Smooth muscle cell (in vitro differentiated cells): Measurements from ENCODE around the gene LGI4. TPM values are rescaled to one million over a fixed set of nuclear protein-coding genes. Genes with fewer than 3 reads are reported as not detected.

Experiments used
- DNase-seq: peaks from one replicate; lab custom pipeline; 2025; ENCODE audit not compliant: unreplicated experiment; lab: John Stamatoyannopoulos, UW
- H2AFZ ChIP-seq: fragments of 200-600 bp; sonication (generic); 2 replicates; pipeline ENCODE4 v1.6.0; 2016; ENCODE audit warnings: antibody characterized with exemption, low read depth, mild to moderate bottlenecking
- H3F3A ChIP-seq: fragments of 200-600 bp; sonication (generic); 2 replicates; pipeline ENCODE4 v1.6.0; 2017; ENCODE audit warnings: antibody characterized with exemption, low read depth
- H3K27ac ChIP-seq: fragments of 200-600 bp; sonication (generic); 2 replicates; pipeline ENCODE4 v1.5.1; 2016; ENCODE audit warnings: low read depth, mild to moderate bottlenecking
- H3K27me3 ChIP-seq: fragments of 200-600 bp; sonication (generic); 2 replicates; pipeline ENCODE4 v1.6.1; 2016; ENCODE audit warnings: low read depth, mild to moderate bottlenecking
- H3K36me3 ChIP-seq: fragments of 200-600 bp; sonication (generic); 2 replicates; pipeline ENCODE4 v1.5.1; 2016; ENCODE audit warnings: low read depth
- H3K4me1 ChIP-seq: fragments of 200-600 bp; sonication (generic); 2 replicates; pipeline ENCODE4 v1.5.1; 2016; ENCODE audit warnings: low read depth
- H3K4me2 ChIP-seq: fragments of 200-600 bp; sonication (generic); 2 replicates; pipeline ENCODE4 v1.6.0; 2016; ENCODE audit warnings: mild to moderate bottlenecking
- H3K4me3 ChIP-seq: fragments of 200-600 bp; sonication (generic); 2 replicates; pipeline ENCODE4 v1.5.1; 2016; ENCODE audit warnings: mild to moderate bottlenecking
- H3K79me2 ChIP-seq: fragments of 200-600 bp; sonication (generic); 2 replicates; pipeline ENCODE4 v1.6.0; 2016; ENCODE audit warnings: low read depth, mild to moderate bottlenecking
- H3K9ac ChIP-seq: fragments of 200-600 bp; sonication (generic); 2 replicates; pipeline ENCODE4 v1.6.0; 2016; ENCODE audit warnings: low read depth
- H3K9me3 ChIP-seq: fragments of 200-600 bp; sonication (generic); replicated peaks from 2 replicates; pipeline ENCODE4 v1.5.1; 2016; ENCODE audit warnings: low read depth
- H4K20me1 ChIP-seq: fragments of 200-600 bp; sonication (generic); 2 replicates; pipeline ENCODE4 v1.6.0; 2016; ENCODE audit warnings: low read depth
- WGBS: methylation state at CpG from one replicate; pipeline ENCODE4 v1.1.7; 2016; ENCODE audit warnings: low lambda C conversion rate; 5-methylcytosine and 5-hydroxymethylcytosine counted together
- polyA plus RNA-seq: library from polyadenylated mRNA; unstranded; fragments of >200 nt; fragmentation: Nextera tagmentation; extraction: Ambion mirVana; gene quantifications from 2 replicates; pipeline ENCODE4 v1.2.1, GENCODE V29; 2016
- total RNA-seq: library from RNA; depleted of rRNA; stranded (reverse); fragments of >200 nt; gene quantifications from 2 replicates; pipeline ENCODE4 v1.2.3, GENCODE V29; 2014
- TF ChIP-seq, protein P1 (sequence below): fragments of 200-600 bp; sonication (generic); IDR thresholded peaks from 2 replicates; pipeline ENCODE4 v1.5.1; 2017; ENCODE audit warnings: borderline replicate concordance, mild to moderate bottlenecking, antibody characterized with exemption; ENCODE audit not compliant: insufficient read depth, poor library complexity, severe bottlenecking

Gene LGI4
- total and polyA plus RNA-seq, 2 experiments from 2014 or later: 0.17 to 0.22 TPM

DNA sequence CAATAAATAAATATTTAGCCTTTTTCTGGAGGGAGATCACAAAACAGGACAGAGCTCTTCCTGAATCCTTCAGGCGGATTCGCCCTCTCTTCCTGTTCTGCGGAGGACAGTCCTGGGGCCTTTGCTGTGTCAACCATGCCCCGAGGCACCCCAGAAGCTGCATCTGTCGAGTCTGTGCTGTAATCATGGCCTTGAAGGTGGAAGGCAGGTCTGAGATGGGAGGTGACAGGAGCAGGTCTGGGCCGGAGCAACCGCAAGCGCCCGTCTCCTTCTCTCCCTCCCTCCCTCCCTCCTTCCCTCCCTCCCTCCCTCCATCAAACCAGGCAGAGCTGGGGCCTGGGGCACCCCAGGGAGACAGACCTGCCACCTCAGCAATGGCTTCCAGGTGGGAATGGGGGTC, 23.9 kb downstream of the LGI4 start:
- H3K4me2 ChIP-seq: no peak overlapping the region
- WGBS: 65% methylated on average over 9 of the region's 9 CpGs
- no peaks in the 10 kb centered on the region for H3F3A ChIP-seq
- no peak overlapping the region for H3K9ac ChIP-seq
- no peaks in the 10 kb centered on the region for H3K9me3 ChIP-seq
- H3K4me1 ChIP-seq: peaks cover 7% of the 10 kb centered on the region
- no peak overlapping the region for H3K4me3 ChIP-seq
- no peaks in the 10 kb centered on the region for H3K27me3 ChIP-seq
- no peak overlapping the region for H3K27ac ChIP-seq
- TF ChIP-seq, protein P1, sequence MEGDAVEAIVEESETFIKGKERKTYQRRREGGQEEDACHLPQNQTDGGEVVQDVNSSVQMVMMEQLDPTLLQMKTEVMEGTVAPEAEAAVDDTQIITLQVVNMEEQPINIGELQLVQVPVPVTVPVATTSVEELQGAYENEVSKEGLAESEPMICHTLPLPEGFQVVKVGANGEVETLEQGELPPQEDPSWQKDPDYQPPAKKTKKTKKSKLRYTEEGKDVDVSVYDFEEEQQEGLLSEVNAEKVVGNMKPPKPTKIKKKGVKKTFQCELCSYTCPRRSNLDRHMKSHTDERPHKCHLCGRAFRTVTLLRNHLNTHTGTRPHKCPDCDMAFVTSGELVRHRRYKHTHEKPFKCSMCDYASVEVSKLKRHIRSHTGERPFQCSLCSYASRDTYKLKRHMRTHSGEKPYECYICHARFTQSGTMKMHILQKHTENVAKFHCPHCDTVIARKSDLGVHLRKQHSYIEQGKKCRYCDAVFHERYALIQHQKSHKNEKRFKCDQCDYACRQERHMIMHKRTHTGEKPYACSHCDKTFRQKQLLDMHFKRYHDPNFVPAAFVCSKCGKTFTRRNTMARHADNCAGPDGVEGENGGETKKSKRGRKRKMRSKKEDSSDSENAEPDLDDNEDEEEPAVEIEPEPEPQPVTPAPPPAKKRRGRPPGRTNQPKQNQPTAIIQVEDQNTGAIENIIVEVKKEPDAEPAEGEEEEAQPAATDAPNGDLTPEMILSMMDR: no peak
- H3K79me2 ChIP-seq: no peaks in the 10 kb centered on the region
- H3K36me3 ChIP-seq: no peaks in the 10 kb centered on the region
- no peaks in the 10 kb centered on the region for H4K20me1 ChIP-seq
- H2AFZ ChIP-seq: no peak overlapping the region
- DNase-seq: no peak

DNA sequence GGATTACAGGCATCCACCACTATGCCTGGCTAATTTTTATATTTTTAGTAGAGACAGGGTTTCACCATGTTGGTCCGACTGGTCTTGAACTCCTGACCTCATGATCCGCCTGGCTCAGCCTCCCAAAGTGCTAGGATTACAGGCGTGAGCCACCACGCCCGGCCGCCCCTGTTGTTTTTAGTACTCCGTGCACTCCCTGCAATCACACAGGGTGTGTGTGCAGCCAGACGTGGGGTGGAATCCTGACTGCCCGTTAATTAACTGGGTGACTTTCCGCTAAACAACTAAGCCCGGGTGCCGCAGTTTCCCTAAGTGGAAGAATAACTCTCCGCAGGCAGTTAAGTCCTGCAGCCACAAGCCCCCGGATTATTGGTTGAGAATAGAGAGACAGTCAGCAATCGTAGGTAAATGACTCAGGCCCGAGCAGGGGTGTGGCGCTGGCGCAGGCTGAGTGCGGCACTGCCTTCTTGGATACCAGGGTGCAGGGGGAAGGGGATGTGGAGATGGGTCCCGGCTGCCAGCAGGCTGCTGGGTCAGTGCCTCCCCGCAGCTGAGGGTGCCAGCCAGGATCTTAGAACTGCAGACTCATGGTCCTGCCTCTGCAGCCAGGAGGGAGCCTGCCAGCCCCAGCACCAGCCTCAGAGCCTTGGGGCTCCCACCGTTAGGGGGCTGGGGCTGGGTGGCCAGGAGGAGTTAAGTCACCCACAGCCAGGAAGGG, 25.3 kb downstream of the LGI4 start:
- Histone ChIP-seq H3K4me2 (no peak overlapping the region), H3K9ac (no peak overlapping the region), H3K4me3 (no peak overlapping the region), H3K9me3 (no peaks in the 10 kb centered on the region), H4K20me1 (no peaks in the 10 kb centered on the region), H3K27me3 (no peaks in the 10 kb centered on the region), H3K27ac (no peak overlapping the region), H3K79me2 (no peaks in the 10 kb centered on the region), H3F3A (no peaks in the 10 kb centered on the region), H3K36me3 (no peaks in the 10 kb centered on the region), H2AFZ (no peak overlapping the region), H3K4me1 (no peaks in the 10 kb centered on the region)
- DNase-seq: no peak
- 77% methylated on average over 22 of the region's 22 CpGs for WGBS
- TF ChIP-seq, protein P1: no peak

DNA sequence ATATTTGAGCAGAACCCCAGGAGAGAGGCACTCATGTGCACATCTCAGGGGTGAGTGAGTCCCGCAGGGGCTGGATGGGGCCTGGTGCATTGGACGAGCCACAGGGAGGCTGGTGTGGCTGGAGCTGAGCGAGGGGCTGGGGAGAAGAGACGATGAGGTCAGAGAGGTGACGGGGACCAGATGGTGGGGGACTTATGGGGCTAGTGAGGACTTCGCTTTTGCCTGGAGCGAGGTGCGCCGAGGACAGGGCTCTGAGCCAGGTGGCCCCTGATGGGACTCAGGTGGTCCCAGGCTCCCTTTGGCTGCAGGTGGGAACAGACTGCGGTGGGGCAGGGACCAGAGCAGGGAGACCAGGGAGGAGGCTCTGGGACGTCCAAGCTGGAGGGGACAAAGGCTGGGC, 26.1 kb downstream of the LGI4 start:
- TF ChIP-seq, protein P1: no peak
- H3K4me1 ChIP-seq: no peaks in the 10 kb centered on the region
- no peaks in the 10 kb centered on the region for H3K9me3 ChIP-seq
- no peaks in the 10 kb centered on the region for H3F3A ChIP-seq
- H3K4me2 ChIP-seq: no peak overlapping the region
- no peaks in the 10 kb centered on the region for H3K36me3 ChIP-seq
- H3K27me3 ChIP-seq: no peaks in the 10 kb centered on the region
- H3K4me3 ChIP-seq: no peak overlapping the region
- H3K27ac ChIP-seq: no peak overlapping the region
- no peaks in the 10 kb centered on the region for H4K20me1 ChIP-seq
- H3K79me2 ChIP-seq: no peaks in the 10 kb centered on the region
- whole genome bisulfite sequencing: 89% methylated on average over 11 of the region's 11 CpGs
- no peak for DNase-seq
- no peak overlapping the region for H3K9ac ChIP-seq
- no peak overlapping the region for H2AFZ ChIP-seq

DNA sequence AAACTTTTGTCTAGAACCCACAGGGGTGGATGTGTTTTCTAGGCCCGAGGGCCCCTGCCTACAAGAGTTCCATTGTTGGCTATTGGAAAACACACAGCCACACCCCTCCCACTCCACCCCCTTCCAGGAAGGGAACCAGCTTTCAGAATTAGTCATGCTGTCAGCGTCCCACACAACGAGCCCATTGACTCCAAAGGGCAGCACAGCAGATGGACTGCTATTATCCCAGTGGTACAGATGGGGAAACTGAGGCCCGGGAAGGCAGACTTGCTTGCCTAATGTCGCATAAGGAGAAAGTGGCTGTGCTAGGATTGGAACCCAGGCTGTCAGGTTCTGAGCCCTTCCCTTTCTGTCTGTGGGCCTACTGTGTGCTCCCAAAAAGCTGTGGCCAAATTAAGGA, 27.3 kb downstream of the LGI4 start:
- no peak overlapping the region for H2AFZ ChIP-seq
- no peaks in the 10 kb centered on the region for H3K79me2 ChIP-seq
- H3F3A ChIP-seq: no peaks in the 10 kb centered on the region
- no peaks in the 10 kb centered on the region for H3K9me3 ChIP-seq
- DNase-seq: no peak
- H3K4me2 ChIP-seq: no peak overlapping the region
- no peak overlapping the region for H3K27ac ChIP-seq
- no peaks in the 10 kb centered on the region for H4K20me1 ChIP-seq
- H3K27me3 ChIP-seq: no peaks in the 10 kb centered on the region
- H3K4me3 ChIP-seq: no peak overlapping the region
- TF ChIP-seq, protein P1: no peak
- H3K4me1 ChIP-seq: no peaks in the 10 kb centered on the region
- H3K36me3 ChIP-seq: no peaks in the 10 kb centered on the region
- 30% methylated on average over 5 of the region's 5 CpGs for WGBS
- H3K9ac ChIP-seq: no peak overlapping the region
